A549 (cell line): ENCODE measurements around the gene PLA2G2C. TPM values are rescaled to one million over a fixed set of nuclear protein-coding genes. Genes with fewer than 3 reads are reported as not detected.

Experiments
- ATAC-seq, 2 experiments: fragments of 200-7000 bp in 1 of 2; fragments of >200 bp in 1 of 2; cut with Nextera tagmentation in 1 of 2; cut with Tn5 transposase in 1 of 2; 3 replicates each; pipeline versions ENCODE4 v1.8.0 to v1.9.1; 2018 to 2020; ENCODE audit warnings: mild to moderate bottlenecking in 1 of 2, moderate library complexity in 1 of 2
- CTCF ChIA-PET: fragments of 300-600 bp; sonication (Branson Sonifier 250); formaldehyde crosslinking; extraction: SDS; loops from one replicate; lab custom pipeline; 2021; ENCODE audit warnings: antibody characterized with exemption, inconsistent platforms; lab: Yijun Ruan, JAX
- POLR2A ChIA-PET: fragments of 350-600 bp; formaldehyde crosslinking; extraction: SDS; loops from one replicate; lab custom pipeline; 2021; ENCODE audit warnings: antibody characterized with exemption, inconsistent platforms; lab: Yijun Ruan, JAX
- DNase-seq, 2 experiments: peaks; one replicate each; pipeline versions ENCODE4 v3.0.0 to v3.0.0-alpha.2; 2011 to 2016; ENCODE audit warnings: low read depth in 1 of 2, low spot score in 1 of 2
- FAIRE-seq: peaks from 2 replicates; lab custom pipeline; 2011; peaks lifted over from hg19 to GRCh38; lab: Jason Lieb, UNC
- H3K27ac ChIP-seq, 2 experiments: fragments of >200 bp; sonication (Bioruptor Twin); formaldehyde crosslinking; 3 replicates each; pipeline ENCODE4 v1.5.1; 2016 to 2017
- H3K4me1 ChIP-seq: fragments of >200 bp; sonication (Bioruptor Twin); formaldehyde crosslinking; 3 replicates; pipeline ENCODE4 v1.6.1; 2016
- H3K4me2 ChIP-seq: fragments of >200 bp; sonication (Bioruptor Twin); formaldehyde crosslinking; 3 replicates; pipeline ENCODE4 v1.6.1; 2016
- H3K4me3 ChIP-seq: fragments of >200 bp; sonication (Bioruptor Twin); formaldehyde crosslinking; 3 replicates; pipeline ENCODE4 v1.5.1; 2016
- H3K9me3 ChIP-seq: fragments of >200 bp; sonication (Bioruptor Twin); formaldehyde crosslinking; 3 replicates; pipeline ENCODE4 v1.6.1; 2016
- CBX8 ChIP-seq: fragments of 200-600 bp; sonication (generic); IDR thresholded peaks from 2 replicates; pipeline ENCODE4 v1.6.1; 2016
- CEBPB ChIP-seq, 2 experiments: fragments of >200 bp in 1 of 2; sonication (Bioruptor Twin) in 1 of 2; formaldehyde crosslinking in 1 of 2; IDR thresholded peaks; 2 replicates each; pipeline ENCODE4 v1.6.1; 2012 to 2016
- CHD4 ChIP-seq: fragments of 200-600 bp; sonication (generic); IDR thresholded peaks from 2 replicates; pipeline ENCODE4 v1.6.1; 2016; ENCODE audit warnings: antibody characterized with exemption, mild to moderate bottlenecking, borderline replicate concordance
- EHMT2 ChIP-seq: fragments of 200-600 bp; sonication (generic); IDR thresholded peaks from 2 replicates; pipeline ENCODE4 v1.6.1; 2016; ENCODE audit warnings: antibody characterized with exemption, low read depth, mild to moderate bottlenecking, moderate library complexity
- EP300 ChIP-seq, 2 experiments: fragments of >200 bp; sonication (Bioruptor Twin); formaldehyde crosslinking; IDR thresholded peaks; 2 replicates in 1 of 2; 3 replicates in 1 of 2; pipeline ENCODE4 v1.6.1; 2016 to 2017
- ESRRA ChIP-seq: fragments of 150-350 bp; IDR thresholded peaks from 2 replicates; pipeline ENCODE4 v1.6.1; 2014; ENCODE audit warnings: mild to moderate bottlenecking, low read length, borderline replicate concordance
- FOSL2 ChIP-seq, 2 experiments: fragments of 450-650 bp in 1 of 2; fragments of >200 bp in 1 of 2; sonication (Bioruptor Twin) in 1 of 2; formaldehyde crosslinking; IDR thresholded peaks; 2 replicates each; pipeline versions ENCODE4 v1.5.0 to v1.6.1; 2016 to 2020; ENCODE audit warnings: mild to moderate bottlenecking in 1 of 2, moderate library complexity in 1 of 2
- FOXS1 ChIP-seq: fragments of 250-450 bp; sonication (Bioruptor Pico); IDR thresholded peaks from 2 replicates; pipeline ENCODE4 v1.5.0; 2020; ENCODE audit warnings: mild to moderate bottlenecking, moderate library complexity
- HEYL ChIP-seq: fragments of 250-450 bp; sonication (Bioruptor Pico); IDR thresholded peaks from 2 replicates; pipeline ENCODE4 v1.8.0; 2021; ENCODE audit warnings: mild to moderate bottlenecking, moderate library complexity
- HOXB13 ChIP-seq: fragments of 250-450 bp; sonication (Bioruptor Pico); IDR thresholded peaks from 2 replicates; pipeline ENCODE4 v1.5.0; 2020; ENCODE audit warnings: low read depth, mild to moderate bottlenecking, moderate library complexity
- JUN ChIP-seq, 2 experiments: fragments of >200 bp; sonication (Bioruptor Twin); formaldehyde crosslinking; IDR thresholded peaks; 2 replicates in 1 of 2; 3 replicates in 1 of 2; pipeline ENCODE4 v1.6.1; 2016 to 2017
- MAFK ChIP-seq: fragments of 450-650 bp; IDR thresholded peaks from 2 replicates; pipeline ENCODE4 v1.6.1; 2014; ENCODE audit not compliant: partially characterized antibody
- MYC ChIP-seq: IDR thresholded peaks from 2 replicates; pipeline ENCODE4 v1.6.1; 2012; ENCODE audit warnings: mild to moderate bottlenecking, inconsistent platforms, low read length, improper control_type of control experiment, borderline replicate concordance
- NFE2L2 ChIP-seq: fragments of 150-350 bp; conservative IDR thresholded peaks from 2 replicates; pipeline ENCODE4 v1.6.1; 2014; ENCODE audit warnings: low read length
- NPAS2 ChIP-seq: fragments of 250-450 bp; sonication (Bioruptor Pico); IDR thresholded peaks from 2 replicates; pipeline ENCODE4 v1.8.0; 2022; ENCODE audit warnings: mild to moderate bottlenecking, moderate library complexity, borderline replicate concordance
- NR3C1 ChIP-seq: fragments of >200 bp; sonication (Bioruptor Twin); formaldehyde crosslinking; IDR thresholded peaks from 3 replicates; pipeline ENCODE4 v1.6.1; 2017
- POLR2AphosphoS2 ChIP-seq: conservative IDR thresholded peaks from 2 replicates; pipeline ENCODE4 v1.6.1; 2012; ENCODE audit warnings: low read length, improper control_type of control experiment, inconsistent platforms
- RAD21 ChIP-seq, 2 experiments: fragments of >200 bp in 1 of 2; sonication (Bioruptor Twin) in 1 of 2; formaldehyde crosslinking in 1 of 2; IDR thresholded peaks in 1 of 2; conservative IDR thresholded peaks in 1 of 2; 2 replicates in 1 of 2; 3 replicates in 1 of 2; pipeline ENCODE4 v1.6.1; 2012 to 2018; ENCODE audit warnings: inconsistent platforms in 1 of 2
- RARB ChIP-seq: fragments of 250-450 bp; sonication (Bioruptor Pico); IDR thresholded peaks from 2 replicates; pipeline ENCODE4 v1.8.0; 2021; ENCODE audit warnings: mild to moderate bottlenecking, moderate library complexity
- RFX5 ChIP-seq: fragments of 450-650 bp; IDR thresholded peaks from 2 replicates; pipeline ENCODE4 v1.7.1; 2014; ENCODE audit warnings: antibody characterized with exemption, mild to moderate bottlenecking, moderate library complexity
- RNF2 ChIP-seq: fragments of 200-600 bp; sonication (generic); IDR thresholded peaks from 2 replicates; pipeline ENCODE4 v1.6.1; 2016; ENCODE audit warnings: low read depth, mild to moderate bottlenecking, antibody characterized with exemption, moderate library complexity, borderline replicate concordance
- SMC3 ChIP-seq: fragments of >200 bp; sonication (Bioruptor Twin); formaldehyde crosslinking; IDR thresholded peaks from 3 replicates; pipeline ENCODE4 v1.6.1; 2018; ENCODE audit warnings: inconsistent platforms
- TP53 ChIP-seq: fragments of 250-450 bp; sonication (Bioruptor Pico); IDR thresholded peaks from 2 replicates; pipeline ENCODE4 v1.5.0; 2021; ENCODE audit warnings: mild to moderate bottlenecking, moderate library complexity
- ZC3H11A ChIP-seq: fragments of 450-650 bp; IDR thresholded peaks from 2 replicates; pipeline ENCODE4 v1.6.1; 2014; ENCODE audit warnings: antibody characterized with exemption, mild to moderate bottlenecking
- ZNF302 ChIP-seq: fragments of 250-450 bp; sonication (Bioruptor Pico); IDR thresholded peaks from 2 replicates; pipeline ENCODE4 v1.9.0; 2021; ENCODE audit warnings: inconsistent platforms, mild to moderate bottlenecking, moderate library complexity
- WGBS: methylation state at CpG from one replicate; pipeline ENCODE4 v1.1.6; 2017; ENCODE audit errors: missing lambda C conversion rate; 5-methylcytosine and 5-hydroxymethylcytosine counted together
- polyA plus RNA-seq, 4 experiments: library from polyadenylated mRNA; depleted of rRNA in 3 of 4; stranded (reverse); fragments of >200 nt; fragmentation: RNase III in 1 of 4; extraction: RNeasy Plus Mini Kit Qiagen cat#74134 plus additional on column Dnase treatment in 1 of 4; gene quantifications; 2 replicates in 3 of 4; 3 replicates in 1 of 4; pipeline ENCODE4 v1.2.3, GENCODE V29; 2011 to 2017
- TF ChIP-seq, protein P1 (sequence below): IDR thresholded peaks from 2 replicates; pipeline ENCODE4 v1.6.1; 2012; ENCODE audit warnings: low read depth, borderline replicate concordance
- TF ChIP-seq, protein P2 (sequence below): IDR thresholded peaks from 2 replicates; pipeline ENCODE4 v1.6.1; 2012
- TF ChIP-seq, protein P3 (sequence below): fragments of 250-450 bp; sonication (Bioruptor Pico); IDR thresholded peaks from 2 replicates; pipeline ENCODE4 v1.5.0; 2021; ENCODE audit warnings: mild to moderate bottlenecking, moderate library complexity, borderline replicate concordance

Gene PLA2G2C
- polyA plus RNA-seq, 2 of the 4 experiments (the other 2 are of a cell fraction): not detected

GRCh38 chr1:20168564-20169491 is 17.5 kb downstream of the PLA2G2C start (continued):
- TF ChIP-seq FOXS1 (CRISPR knock-in tag) (no peak), NFE2L2 (no peak), MAFK (no peak), HOXB13 (CRISPR knock-in tag) (no peak)

DNA sequence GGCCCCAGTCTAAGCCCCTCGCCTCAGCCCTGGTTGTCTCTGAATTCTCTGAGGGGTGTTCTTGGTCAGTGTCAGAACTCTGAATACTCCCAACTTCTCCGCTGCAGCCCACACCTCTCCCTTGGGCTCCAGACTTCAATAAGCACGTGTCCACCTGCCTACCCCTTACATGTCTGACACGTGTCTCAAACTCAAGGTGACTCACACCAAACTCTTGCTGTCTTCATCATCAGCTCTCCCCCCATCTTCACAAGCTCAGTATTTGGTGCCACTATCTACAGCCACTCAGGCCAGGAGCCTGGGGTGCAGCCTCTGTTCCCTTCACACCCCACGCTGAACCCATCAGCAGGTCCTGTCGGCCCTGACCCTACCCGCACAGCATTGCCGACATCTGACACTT is 19.2 kb downstream of the PLA2G2C start:
- ChIA-PET CTCF (interaction anchor here (1.4 kb wide), 1 partner anchor 29 kb away, joined by 4 read pairs; no protein-coding TSS in a partner anchor), POLR2A (no interaction called here)
- H3K9me3 ChIP-seq: no peaks in the 10 kb centered on the region
- no peak overlapping the region for H3K4me2 ChIP-seq
- no peak for FAIRE-seq
- no peak overlapping the region for H3K27ac ChIP-seq
- H3K4me1 ChIP-seq: no peaks in the 10 kb centered on the region
- H3K4me3 ChIP-seq: no peak overlapping the region
- ATAC-seq: no peak
- TF ChIP-seq ZC3H11A: no peak
- no peak for TF ChIP-seq NPAS2 (CRISPR knock-in tag)
- no peak for TF ChIP-seq EP300 (IDR thresholded peaks at IDR 0.05)
- TF ChIP-seq, protein P1, sequence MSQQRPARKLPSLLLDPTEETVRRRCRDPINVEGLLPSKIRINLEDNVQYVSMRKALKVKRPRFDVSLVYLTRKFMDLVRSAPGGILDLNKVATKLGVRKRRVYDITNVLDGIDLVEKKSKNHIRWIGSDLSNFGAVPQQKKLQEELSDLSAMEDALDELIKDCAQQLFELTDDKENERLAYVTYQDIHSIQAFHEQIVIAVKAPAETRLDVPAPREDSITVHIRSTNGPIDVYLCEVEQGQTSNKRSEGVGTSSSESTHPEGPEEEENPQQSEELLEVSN: no peak
- TF ChIP-seq CHD4: no peak
- no peak for TF ChIP-seq RFX5
- no peak for TF ChIP-seq RAD21 (conservative IDR thresholded peaks at IDR 0.05 in 1 of 2, IDR thresholded peaks at IDR 0.05 in 1 of 2)
- TF ChIP-seq HEYL (CRISPR knock-in tag): no peak
- TF ChIP-seq POLR2AphosphoS2: no peak
- no peak for TF ChIP-seq FOXS1 (CRISPR knock-in tag)
- DNase-seq: no peak
- 55% methylated on average over 8 of the region's 8 CpGs for WGBS

DNA sequence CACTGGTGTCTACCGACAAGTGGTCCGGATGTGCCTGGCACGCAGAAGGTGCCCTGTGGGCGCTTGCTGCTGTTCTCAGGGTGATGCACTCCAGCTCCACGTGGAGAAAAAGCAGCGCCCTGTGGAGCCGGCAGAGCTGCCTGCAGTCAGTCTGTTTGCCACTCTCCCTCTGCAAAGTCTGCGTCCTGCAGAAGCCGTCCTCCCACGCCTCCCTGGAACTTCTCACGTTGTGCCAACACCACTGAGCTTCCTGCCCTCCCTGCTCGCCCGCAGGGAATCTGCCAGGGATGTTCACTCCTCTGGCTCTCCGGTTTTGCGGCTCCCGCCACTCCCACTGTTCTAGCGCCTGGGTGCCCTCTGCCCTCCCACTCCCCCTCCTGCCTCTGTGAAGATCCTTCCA is 20.3 kb downstream of the PLA2G2C start:
- no peak overlapping the region for H3K4me2 ChIP-seq
- no peak for DNase-seq
- H3K27ac ChIP-seq: no peak overlapping the region
- 52% methylated on average over 16 of the region's 17 CpGs for WGBS
- POLR2A ChIA-PET: no interaction called here
- CTCF ChIA-PET: interaction anchor here (0.6 to 3.1 kb wide), 8 partner anchors 11 to 328 kb away, joined by 3 to 13 read pairs (median 5); no protein-coding TSS in a partner anchor
- no peak for TF ChIP-seq RARB
- TF ChIP-seq NR3C1: no peak
- no peak for TF ChIP-seq ZNF302 (CRISPR knock-in tag)
- TF ChIP-seq ESRRA: no peak
- TF ChIP-seq TP53 (CRISPR knock-in tag): no peak
- TF ChIP-seq, protein P2, sequence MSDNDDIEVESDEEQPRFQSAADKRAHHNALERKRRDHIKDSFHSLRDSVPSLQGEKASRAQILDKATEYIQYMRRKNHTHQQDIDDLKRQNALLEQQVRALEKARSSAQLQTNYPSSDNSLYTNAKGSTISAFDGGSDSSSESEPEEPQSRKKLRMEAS: no peak
- no peak for TF ChIP-seq RNF2
- no peak for TF ChIP-seq FOSL2 (IDR thresholded peaks at IDR 0.05)
- no peak for TF ChIP-seq FOSL2 (CRISPR knock-in tag; IDR thresholded peaks at IDR 0.05)
- TF ChIP-seq NPAS2 (CRISPR knock-in tag): no peak
- no peak for TF ChIP-seq CBX8
- TF ChIP-seq SMC3: no peak
- TF ChIP-seq, protein P3, sequence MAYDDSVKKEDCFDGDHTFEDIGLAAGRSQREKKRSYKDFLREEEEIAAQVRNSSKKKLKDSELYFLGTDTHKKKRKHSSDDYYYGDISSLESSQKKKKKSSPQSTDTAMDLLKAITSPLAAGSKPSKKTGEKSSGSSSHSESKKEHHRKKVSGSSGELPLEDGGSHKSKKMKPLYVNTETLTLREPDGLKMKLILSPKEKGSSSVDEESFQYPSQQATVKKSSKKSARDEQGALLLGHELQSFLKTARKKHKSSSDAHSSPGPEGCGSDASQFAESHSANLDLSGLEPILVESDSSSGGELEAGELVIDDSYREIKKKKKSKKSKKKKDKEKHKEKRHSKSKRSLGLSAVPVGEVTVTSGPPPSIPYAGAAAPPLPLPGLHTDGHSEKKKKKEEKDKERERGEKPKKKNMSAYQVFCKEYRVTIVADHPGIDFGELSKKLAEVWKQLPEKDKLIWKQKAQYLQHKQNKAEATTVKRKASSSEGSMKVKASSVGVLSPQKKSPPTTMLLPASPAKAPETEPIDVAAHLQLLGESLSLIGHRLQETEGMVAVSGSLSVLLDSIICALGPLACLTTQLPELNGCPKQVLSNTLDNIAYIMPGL (CRISPR knock-in tag): no peak
- TF ChIP-seq HOXB13 (CRISPR knock-in tag): no peak
- no peak for TF ChIP-seq EP300 (IDR thresholded peaks at IDR 0.05)
- no peak for TF ChIP-seq JUN (IDR thresholded peaks at IDR 0.05)
- TF ChIP-seq MYC: no peak
- TF ChIP-seq CEBPB (IDR thresholded peaks at IDR 0.05): no peak
- no peak for TF ChIP-seq ZC3H11A
- TF ChIP-seq CHD4: no peak
- no peak for TF ChIP-seq EHMT2
- no peaks in the 10 kb centered on the region for H3K9me3 ChIP-seq
- no peak for FAIRE-seq
- no peaks in the 10 kb centered on the region for H3K4me1 ChIP-seq
- H3K4me3 ChIP-seq: no peak overlapping the region
- ATAC-seq: no peak
